ENCODE results near the gene SLAMF9.

Gene SLAMF9

GRCh38 chr1:159974350-159974965 is 20.4 kb upstream of the SLAMF9 start:
- DNase-seq, result no peak

DNA sequence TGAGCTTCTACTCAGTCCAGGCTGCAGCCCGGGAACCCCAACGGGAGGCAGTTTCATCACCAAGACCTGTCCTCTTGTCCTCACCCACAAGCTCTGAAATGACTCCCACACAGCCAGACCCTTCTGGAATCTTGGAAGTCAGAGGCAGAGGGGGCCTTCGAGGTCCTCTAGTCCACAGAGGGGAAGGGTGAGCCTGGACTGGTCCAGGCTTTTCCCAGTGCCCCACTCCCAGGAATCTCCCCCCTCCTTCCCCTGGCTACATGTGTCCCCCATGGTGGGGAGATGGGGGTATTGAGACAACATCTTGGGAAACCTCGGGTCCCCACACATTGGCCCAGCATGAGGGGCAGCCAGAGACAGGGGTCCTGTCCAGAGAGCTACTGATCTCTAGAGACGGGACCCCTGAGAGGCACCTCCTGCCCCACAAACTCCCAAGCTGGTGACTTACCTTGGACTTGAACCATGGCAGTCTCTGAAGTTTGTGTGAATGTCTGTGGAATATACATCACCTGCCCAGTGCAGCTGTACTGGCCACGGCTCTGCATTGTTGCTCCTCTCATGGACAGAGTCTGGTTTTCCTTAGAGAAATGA is 19.4 kb upstream of the SLAMF9 start:
- no peak for DNase-seq

DNA sequence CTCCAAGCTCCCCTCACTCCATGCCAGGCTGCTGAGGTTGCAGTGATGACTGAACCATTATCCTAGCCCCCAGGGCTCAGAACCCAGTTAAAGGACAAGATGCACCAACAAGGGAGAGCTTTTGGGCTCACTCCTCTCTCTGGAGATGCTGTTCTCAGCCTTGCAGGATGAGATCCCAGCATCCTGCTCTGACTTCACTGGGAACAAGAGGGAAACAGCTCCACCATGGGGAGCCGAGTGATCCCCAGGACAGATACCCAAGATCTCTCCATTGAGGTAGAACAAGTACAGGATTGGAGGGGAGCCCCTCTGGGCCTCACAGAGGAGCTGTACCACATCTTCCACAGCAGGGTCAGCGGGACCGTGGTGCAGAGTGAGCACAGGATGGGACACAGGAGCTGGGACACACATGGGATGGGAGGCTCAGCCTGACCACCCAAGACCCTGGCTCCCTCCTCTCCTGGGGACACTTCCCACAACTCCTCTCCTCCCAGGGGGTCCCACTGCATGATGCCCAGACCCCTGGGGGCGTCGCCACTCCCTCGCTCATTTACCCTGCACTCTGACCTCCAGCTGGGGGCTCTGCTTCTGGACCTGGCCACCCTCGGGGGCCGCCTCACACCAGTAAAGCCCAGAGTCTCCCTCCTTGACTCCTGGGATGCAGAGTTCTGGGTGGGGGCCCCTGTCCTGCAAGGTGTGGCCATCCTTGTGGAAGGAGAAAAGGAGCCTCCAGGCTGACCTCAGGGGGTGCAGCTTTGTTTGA is 18.6 kb upstream of the SLAMF9 start:
- DNase-seq, result no peak

DNA sequence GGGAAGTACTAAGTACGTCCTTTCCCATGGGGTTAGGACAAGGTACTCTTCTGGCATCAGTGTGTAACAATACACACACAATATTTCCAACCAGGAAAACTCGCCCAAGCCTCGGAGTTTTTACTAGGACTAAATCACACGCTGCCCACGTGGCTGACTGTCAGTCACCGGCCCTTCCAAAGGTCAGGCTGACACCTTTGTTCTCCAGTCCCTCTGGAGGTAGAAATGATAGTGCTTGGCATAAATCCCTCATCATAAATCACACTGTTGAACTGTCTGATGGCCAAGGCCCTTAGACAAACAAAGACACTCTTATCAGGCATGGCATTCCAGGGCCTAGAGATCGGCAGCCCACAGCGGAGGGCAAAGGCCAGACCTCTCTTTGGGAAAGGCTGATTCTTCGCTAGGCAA is 16.9 kb upstream of the SLAMF9 start:
- no peak for DNase-seq

DNA sequence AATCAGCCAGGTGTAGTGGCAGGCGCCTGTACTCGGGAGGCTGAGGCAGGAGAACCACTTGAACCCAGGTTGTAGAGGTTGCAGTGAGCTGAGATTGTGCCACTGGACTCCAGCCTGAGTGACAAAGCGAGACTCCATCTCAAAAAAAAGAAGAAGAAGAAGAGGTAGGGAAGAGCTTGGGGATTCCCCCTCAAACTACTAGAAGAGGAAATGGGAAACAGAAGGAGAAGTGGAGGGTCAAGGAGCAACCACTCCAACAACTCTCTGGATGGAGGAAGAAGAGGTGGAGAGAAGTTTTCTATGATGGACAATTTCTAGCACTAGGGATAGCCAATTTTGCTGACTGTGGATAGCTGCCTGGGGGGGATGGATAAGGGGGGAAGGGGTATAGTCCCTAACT is 14.9 kb upstream of the SLAMF9 start:
- no peak for DNase-seq

- no peak for DNase-seq
Measured at GRCh38 chr1:159965263-159965662, 11.2 kb upstream of the SLAMF9 start.

- no peak for DNase-seq
Measured at GRCh38 chr1:159964144-159964543, 10.1 kb upstream of the SLAMF9 start.

DNA sequence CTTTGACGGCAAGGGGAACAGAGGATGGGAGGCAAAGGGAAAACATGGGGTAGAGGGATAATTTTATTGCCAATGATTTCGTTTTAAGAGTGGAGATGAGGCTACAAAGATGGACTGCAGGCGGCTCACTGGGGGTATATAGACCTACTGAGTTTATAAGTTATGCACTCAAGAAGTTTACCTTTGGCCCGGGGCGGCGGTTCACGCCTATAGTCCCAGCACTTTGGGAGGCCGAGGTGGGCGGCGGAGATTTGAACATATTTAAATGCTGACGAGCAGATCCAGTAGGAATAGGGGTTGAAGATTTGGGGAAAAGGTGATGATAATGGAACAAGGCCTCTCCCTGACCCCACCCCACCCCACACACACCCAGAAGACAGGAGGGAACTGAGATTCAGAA is 8.1 kb upstream of the SLAMF9 start:
- DNase-seq, result no peak

GRCh38 chr1:159961636-159962035 is 7.6 kb upstream of the SLAMF9 start:
- DNase-seq, result no peak

GRCh38 chr1:159960721-159961381 is 6.8 kb upstream of the SLAMF9 start:
- DNase-seq, result no peak

- no peak for DNase-seq
Measured at GRCh38 chr1:159959451-159959850, 5.4 kb upstream of the SLAMF9 start.

DNA sequence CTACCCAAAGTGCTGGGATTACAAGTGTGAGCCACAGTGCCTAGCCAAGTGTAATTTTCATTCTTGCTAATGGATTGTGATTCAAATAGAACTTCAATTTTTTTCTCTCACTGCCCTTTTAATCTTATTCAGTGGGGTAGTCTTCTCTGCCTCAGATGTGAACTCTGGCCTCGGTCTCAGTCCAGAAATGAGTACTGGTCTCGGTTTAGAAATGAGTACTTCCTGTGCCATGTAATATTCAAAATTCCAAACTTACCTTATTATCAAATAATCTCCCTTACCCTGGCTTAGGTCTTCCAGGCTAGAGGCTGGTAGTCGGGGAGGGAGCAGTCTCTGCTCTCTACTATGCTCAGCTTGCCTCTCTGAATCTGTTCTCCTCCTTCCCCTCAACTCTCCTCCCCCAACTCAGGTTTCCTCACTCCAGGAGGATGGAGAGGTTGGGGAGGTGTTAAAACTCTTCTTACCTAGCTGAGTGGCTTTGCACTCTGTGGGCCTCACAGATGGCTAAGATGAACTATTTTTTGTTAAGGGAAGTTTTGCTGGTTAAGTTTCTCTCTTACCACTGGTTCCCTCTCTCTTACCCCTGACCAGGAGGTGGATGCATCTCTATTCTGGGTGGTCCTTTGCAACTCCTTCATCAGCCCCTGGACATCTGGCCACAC is 4.8 kb upstream of the SLAMF9 start:
- no peak for DNase-seq

DNA sequence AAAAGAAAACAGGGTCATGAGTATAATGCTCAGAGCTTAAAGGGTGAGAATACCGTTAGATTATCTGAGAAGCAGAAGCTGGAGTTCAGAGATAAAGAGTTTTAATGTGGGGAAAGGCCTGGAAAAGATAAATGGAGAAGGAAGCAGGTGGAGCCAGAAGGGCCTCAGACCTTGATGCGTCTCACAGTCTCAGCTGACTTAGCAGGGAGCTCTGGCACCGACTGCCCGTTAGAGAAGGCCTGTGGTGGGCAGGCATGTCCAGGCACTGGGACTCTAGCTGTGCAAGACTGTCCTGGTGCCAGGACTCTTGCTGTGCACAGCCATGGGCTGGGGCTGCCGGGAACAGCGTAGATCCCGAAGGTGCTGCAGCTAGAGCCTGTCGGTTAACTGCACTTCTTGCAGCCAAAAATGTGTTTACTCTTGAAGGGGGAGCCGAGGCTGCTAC is 3.8 kb upstream of the SLAMF9 start:
- no peak for DNase-seq

DNA sequence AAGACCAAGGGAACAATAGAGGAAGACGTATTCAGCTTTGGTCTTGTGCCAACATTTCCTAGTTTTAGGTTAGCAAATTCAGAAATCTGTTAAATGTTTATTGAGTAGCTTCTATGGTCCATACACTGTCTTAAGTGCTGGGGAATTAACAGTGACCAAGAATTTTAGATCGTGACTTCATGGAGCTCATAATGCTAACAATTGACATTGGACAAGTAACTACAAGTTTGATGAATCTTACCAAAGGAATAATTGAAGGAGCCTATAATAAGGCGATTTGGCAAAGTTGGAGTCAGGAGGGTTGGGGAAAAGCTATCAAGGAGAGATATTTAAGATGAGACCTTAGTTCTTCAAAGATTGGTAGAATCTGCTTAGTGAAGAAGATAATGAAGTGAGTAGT is 1.4 kb upstream of the SLAMF9 start:
- DNase-seq, result no peak

GRCh38 chr1:159952932-159953331 is 1.1 kb downstream of the SLAMF9 start:
- DNase-seq, result no peak

DNA sequence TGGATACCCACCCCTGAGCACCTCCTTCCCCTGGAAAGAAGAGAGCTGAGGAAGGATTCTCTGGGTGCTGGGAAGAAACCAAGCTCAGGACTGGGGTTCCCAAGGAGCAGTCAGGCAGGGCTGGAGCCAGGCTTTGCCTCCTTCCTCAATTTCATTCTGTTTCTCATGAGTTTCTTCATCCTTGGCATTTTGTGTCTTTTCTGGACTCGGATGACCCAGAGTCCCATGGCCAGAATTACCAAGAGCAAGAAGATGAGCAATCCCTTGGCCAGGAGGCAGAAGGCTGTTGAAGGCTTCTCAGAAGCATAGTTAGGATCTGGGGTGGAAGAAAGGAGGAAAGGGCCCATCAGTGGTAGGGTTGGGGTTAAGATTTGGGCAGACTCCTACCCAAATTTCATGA is 2.5 kb downstream of the SLAMF9 start:
- no peak for DNase-seq

GRCh38 chr1:159951016-159951415 is 3.0 kb downstream of the SLAMF9 start:
- no peak for DNase-seq

DNA sequence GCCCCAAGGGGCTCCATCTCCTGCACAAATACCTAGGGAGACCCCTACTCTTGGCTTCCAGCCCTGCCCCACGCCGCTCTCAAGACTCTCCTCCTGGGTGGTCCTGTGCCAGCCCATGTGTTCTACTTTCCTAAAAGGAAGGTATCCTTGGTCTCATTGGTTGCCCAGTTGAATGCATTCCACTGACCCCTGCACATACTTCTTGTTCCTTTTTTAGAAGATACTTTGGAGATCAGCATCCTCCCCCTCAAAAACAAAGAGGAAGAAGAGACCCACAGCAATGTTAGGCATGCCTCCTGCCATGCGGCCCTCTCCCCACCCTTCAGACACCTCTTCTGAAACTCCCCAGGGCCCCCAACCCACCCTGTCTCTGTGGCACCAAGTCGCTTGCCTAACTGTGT is 4.1 kb downstream of the SLAMF9 start:
- no peak for DNase-seq

GRCh38 chr1:159949123-159949522 is 4.9 kb downstream of the SLAMF9 start:
- no peak for DNase-seq

GRCh38 chr1:159947942-159948341 is 6.1 kb downstream of the SLAMF9 start:
- no peak for DNase-seq

GRCh38 chr1:159946242-159947187 is 7.5 kb downstream of the SLAMF9 start:
- no peak for DNase-seq
